ENCODE results near the gene PWWP2B.

DNA sequence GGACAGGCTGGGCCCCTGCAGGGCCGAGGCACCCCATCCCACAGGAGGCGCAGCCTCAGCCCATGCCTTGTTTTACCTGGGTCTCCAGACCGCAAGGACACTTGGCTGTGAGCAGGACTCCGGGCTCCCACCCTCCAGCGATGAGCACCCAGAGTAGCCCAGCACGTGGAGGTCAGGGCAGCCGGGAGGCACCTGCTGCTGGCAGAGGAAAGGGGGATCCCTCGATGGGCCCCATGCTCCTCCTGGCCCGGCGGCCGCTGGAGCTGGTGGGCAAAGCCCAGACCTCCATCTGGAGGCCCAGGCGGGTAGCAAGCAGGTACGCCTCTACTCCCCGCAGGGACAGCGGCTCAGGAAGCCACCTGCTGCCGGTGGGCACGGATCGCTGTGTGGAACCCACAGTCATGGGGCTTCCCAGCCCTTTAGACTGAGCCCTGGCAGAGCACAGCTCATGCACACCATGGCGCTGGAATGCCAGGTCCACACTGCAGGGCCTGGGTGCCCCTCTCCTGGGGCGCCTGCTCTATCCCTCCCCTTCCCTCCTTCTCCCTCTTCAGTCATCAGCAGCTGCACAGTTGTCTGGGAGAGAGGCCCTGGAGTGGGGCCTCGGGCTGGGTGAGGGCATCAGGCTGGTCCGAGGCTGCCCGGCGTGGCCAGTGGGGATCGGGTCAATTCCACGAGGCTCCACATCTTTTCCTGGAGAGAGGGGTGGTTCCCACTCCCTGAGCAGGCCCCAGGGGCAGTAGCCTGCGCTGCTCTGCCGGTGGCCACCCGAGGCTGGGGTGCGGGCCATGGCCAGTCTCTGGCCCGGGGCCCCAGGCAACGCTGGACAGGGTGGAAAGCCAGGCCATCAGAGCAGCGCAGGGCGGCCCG lies 65.7 kb downstream of the PWWP2B start:
- no peak for TF ChIP-seq POLR2A (IDR thresholded peaks at IDR 0.05; ENCODE audit: extremely low read depth, insufficient read length)
- TF ChIP-seq, protein P1, sequence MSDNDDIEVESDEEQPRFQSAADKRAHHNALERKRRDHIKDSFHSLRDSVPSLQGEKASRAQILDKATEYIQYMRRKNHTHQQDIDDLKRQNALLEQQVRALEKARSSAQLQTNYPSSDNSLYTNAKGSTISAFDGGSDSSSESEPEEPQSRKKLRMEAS (IDR thresholded peaks at IDR 0.05; ENCODE audit: low read depth, low read length) = no peak
- TF ChIP-seq, protein P2, sequence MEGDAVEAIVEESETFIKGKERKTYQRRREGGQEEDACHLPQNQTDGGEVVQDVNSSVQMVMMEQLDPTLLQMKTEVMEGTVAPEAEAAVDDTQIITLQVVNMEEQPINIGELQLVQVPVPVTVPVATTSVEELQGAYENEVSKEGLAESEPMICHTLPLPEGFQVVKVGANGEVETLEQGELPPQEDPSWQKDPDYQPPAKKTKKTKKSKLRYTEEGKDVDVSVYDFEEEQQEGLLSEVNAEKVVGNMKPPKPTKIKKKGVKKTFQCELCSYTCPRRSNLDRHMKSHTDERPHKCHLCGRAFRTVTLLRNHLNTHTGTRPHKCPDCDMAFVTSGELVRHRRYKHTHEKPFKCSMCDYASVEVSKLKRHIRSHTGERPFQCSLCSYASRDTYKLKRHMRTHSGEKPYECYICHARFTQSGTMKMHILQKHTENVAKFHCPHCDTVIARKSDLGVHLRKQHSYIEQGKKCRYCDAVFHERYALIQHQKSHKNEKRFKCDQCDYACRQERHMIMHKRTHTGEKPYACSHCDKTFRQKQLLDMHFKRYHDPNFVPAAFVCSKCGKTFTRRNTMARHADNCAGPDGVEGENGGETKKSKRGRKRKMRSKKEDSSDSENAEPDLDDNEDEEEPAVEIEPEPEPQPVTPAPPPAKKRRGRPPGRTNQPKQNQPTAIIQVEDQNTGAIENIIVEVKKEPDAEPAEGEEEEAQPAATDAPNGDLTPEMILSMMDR (IDR thresholded peaks at IDR 0.05; ENCODE audit: low read depth, low read length) = no peak

Measured in NB4 (cell line).